ENCODE measurements around the gene EDARADD.

Gene EDARADD

GRCh38 chr1:236401698-236402097 lies 7.6 kb downstream of the EDARADD start:
- Histone ChIP-seq H3K27me3 (ENCODE audit: insufficient read depth, insufficient read length) (peaks cover 8% of the 10 kb centered on the region), H3K4me1 (ENCODE audit: insufficient read depth, insufficient read length) (peaks cover 11% of the 10 kb centered on the region)
- no peak for DNase-seq (ENCODE audit: low read depth, low spot score)

DNA sequence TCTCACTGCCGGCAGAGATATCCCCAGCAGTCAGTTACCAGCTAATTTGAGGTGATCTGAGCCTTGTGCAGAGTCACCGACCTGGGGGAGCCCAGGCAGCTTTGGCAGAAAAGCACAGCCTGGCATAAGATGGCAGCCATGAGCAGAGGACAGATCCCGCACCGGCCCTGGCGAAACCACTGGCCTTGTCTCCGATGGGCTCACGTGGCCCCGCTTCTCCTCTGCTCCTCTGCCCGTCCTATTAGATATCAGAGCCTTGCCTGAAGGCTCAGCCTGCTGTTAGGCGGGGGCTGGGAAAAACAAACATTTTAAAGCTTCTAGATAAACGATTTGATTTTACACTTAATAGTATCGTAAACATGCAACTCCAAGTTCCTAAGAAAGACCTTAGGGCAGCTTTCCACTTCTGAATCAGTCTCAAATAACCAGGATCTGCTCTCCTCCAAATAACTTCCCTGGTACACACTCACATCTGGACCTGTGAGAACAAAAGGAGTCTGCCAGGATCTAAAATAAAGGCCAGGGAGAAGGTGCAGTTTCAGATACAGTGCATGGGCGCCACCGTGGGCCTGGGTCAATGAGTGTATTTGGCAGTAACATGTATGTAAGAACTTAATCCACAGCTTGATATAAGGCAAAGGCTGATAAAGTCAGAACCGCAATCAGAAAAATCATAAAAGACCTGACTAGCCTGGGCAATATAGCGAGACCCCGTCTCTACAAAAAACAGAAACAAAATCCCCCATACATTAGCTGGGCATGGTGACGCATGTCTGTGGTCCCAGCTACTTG lies 10.0 kb downstream of the EDARADD start:
- TF ChIP-seq YY1 (IDR thresholded peaks at IDR 0.05; ENCODE audit: insufficient read depth, insufficient read length) (no peak), SUZ12 (IDR thresholded peaks at IDR 0.05; ENCODE audit: extremely low read depth, insufficient read depth, insufficient read length) (no peak), ZNF274 (IDR thresholded peaks at IDR 0.05; ENCODE audit: low read depth, low read length) (no peak)
- no peaks in the 10 kb centered on the region for H3K9me3 ChIP-seq (ENCODE audit: insufficient read depth, low read length)
- no peaks in the 10 kb centered on the region for H3K27me3 ChIP-seq (ENCODE audit: insufficient read depth, insufficient read length)
- no peak overlapping the region for H3K4me3 ChIP-seq (ENCODE audit: insufficient read length, low read depth)
- no peaks in the 10 kb centered on the region for H3K36me3 ChIP-seq (ENCODE audit: insufficient read depth, insufficient read length, low read length)
- no peak overlapping the region for H3K9ac ChIP-seq (ENCODE audit: insufficient read length, low read depth)
- peaks cover 9% of the 10 kb centered on the region for H3K4me1 ChIP-seq (ENCODE audit: insufficient read depth, insufficient read length)
- no peak for DNase-seq (ENCODE audit: low read depth, low spot score)

More at GRCh38 chr1:236401698-236402097, 7.6 kb downstream of the EDARADD start:
- H3K4me3 ChIP-seq (ENCODE audit: insufficient read length, low read depth), result no peak overlapping the region
- no peak overlapping the region for H3K9ac ChIP-seq (ENCODE audit: insufficient read length, low read depth)
- no peak for TF ChIP-seq ZNF274 (IDR thresholded peaks at IDR 0.05; ENCODE audit: low read depth, low read length)
- H3K9me3 ChIP-seq (ENCODE audit: insufficient read depth, low read length), result no peaks in the 10 kb centered on the region
- no peaks in the 10 kb centered on the region for H3K36me3 ChIP-seq (ENCODE audit: insufficient read depth, insufficient read length, low read length)

DNA sequence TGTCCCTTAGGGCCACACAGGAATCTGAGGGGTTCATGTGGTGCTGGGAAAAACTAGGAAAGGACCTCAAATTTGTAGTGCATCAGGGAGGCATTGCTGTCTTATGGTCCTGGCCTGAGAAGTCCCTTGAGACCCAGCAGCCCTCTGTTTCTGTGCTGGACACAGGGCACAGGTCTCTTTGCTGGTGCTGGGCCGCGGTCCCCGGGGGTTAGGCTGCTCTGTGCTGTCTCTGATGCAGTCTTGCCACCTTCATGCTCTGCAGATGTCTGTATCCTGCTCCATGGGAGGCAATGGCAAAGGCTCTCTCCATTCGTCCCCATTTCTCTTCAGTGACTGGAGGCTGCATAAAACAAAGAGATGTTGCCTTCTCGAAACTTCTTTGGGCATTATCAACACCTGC lies 13.0 kb downstream of the EDARADD start:
- Histone ChIP-seq H3K27me3 (ENCODE audit: insufficient read depth, insufficient read length) (no peaks in the 10 kb centered on the region), H3K36me3 (ENCODE audit: insufficient read depth, insufficient read length, low read length) (no peaks in the 10 kb centered on the region), H3K4me3 (ENCODE audit: insufficient read length, low read depth) (no peak overlapping the region), H3K4me1 (ENCODE audit: insufficient read depth, insufficient read length) (peaks cover 4% of the 10 kb centered on the region), H3K9ac (ENCODE audit: insufficient read length, low read depth) (no peak overlapping the region), H3K9me3 (ENCODE audit: insufficient read depth, low read length) (no peaks in the 10 kb centered on the region)
- no peak for TF ChIP-seq SUZ12 (IDR thresholded peaks at IDR 0.05; ENCODE audit: extremely low read depth, insufficient read depth, insufficient read length)
- no peak for TF ChIP-seq YY1 (IDR thresholded peaks at IDR 0.05; ENCODE audit: insufficient read depth, insufficient read length)
- no peak for TF ChIP-seq ZNF274 (IDR thresholded peaks at IDR 0.05; ENCODE audit: low read depth, low read length)
- no peak for DNase-seq (ENCODE audit: low read depth, low spot score)

- Histone ChIP-seq H3K4me3 (ENCODE audit: insufficient read length, low read depth) (no peak overlapping the region), H3K36me3 (ENCODE audit: insufficient read depth, insufficient read length, low read length) (no peaks in the 10 kb centered on the region), H3K9ac (ENCODE audit: insufficient read length, low read depth) (no peak overlapping the region), H3K9me3 (ENCODE audit: insufficient read depth, low read length) (no peaks in the 10 kb centered on the region), H3K27me3 (ENCODE audit: insufficient read depth, insufficient read length) (no peaks in the 10 kb centered on the region), H3K4me1 (ENCODE audit: insufficient read depth, insufficient read length) (no peaks in the 10 kb centered on the region)
- DNase-seq (ENCODE audit: low read depth, low spot score), result no peak
- TF ChIP-seq ZNF274 (IDR thresholded peaks at IDR 0.05; ENCODE audit: low read depth, low read length), result no peak
- no peak for TF ChIP-seq SUZ12 (IDR thresholded peaks at IDR 0.05; ENCODE audit: extremely low read depth, insufficient read depth, insufficient read length)
- TF ChIP-seq YY1 (IDR thresholded peaks at IDR 0.05; ENCODE audit: insufficient read depth, insufficient read length), result no peak
Observed at GRCh38 chr1:236413688-236414087, 19.6 kb downstream of the EDARADD start.

DNA sequence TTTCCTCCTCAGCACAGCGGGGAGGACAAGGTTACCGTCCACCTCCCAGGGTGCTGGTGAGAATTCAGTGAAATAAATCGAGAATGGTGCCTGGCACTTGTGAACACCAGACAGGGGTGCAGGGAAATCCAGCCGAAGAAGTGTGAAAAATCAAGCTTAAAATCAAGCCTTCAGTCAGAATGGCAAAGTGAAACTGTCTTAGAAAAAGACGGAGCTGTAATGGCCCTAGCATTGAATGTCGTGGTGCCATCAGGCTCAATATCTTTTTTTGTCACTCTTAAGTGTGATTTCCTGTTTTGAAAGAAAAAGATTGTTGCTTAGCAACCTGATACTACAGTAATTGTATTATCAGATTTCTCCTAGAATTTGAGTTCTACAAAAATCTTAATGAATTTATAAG lies 22.1 kb downstream of the EDARADD start:
- DNase-seq (ENCODE audit: low read depth, low spot score), result no peak
- Histone ChIP-seq H3K4me3 (ENCODE audit: insufficient read length, low read depth) (no peak overlapping the region), H3K9me3 (ENCODE audit: insufficient read depth, low read length) (no peaks in the 10 kb centered on the region), H3K36me3 (ENCODE audit: insufficient read depth, insufficient read length, low read length) (no peaks in the 10 kb centered on the region), H3K9ac (ENCODE audit: insufficient read length, low read depth) (no peak overlapping the region), H3K27me3 (ENCODE audit: insufficient read depth, insufficient read length) (no peaks in the 10 kb centered on the region), H3K4me1 (ENCODE audit: insufficient read depth, insufficient read length) (no peaks in the 10 kb centered on the region)
- TF ChIP-seq YY1 (IDR thresholded peaks at IDR 0.05; ENCODE audit: insufficient read depth, insufficient read length) (no peak), ZNF274 (IDR thresholded peaks at IDR 0.05; ENCODE audit: low read depth, low read length) (no peak), SUZ12 (IDR thresholded peaks at IDR 0.05; ENCODE audit: extremely low read depth, insufficient read depth, insufficient read length) (no peak)

DNA sequence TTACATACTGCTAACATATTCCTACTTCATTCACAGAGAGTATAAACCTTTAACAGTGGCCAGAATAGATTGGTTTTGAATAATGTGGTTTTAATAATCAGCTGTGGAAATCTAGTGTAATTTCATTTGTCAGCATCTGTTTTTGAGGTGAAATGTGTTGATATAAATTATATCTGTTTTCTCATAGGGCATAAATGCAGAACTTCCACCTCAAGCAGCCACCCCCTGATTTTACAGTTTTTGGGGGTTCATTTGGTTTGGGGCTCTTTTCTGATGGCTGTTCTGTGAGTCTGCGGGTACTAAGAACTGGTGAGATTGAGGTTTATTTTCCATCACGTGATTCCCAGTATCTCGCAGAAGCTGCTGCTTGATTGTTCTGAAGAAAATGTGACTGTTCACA lies 23.2 kb downstream of the EDARADD start:
- Histone ChIP-seq H3K9me3 (ENCODE audit: insufficient read depth, low read length) (no peaks in the 10 kb centered on the region), H3K4me1 (ENCODE audit: insufficient read depth, insufficient read length) (no peaks in the 10 kb centered on the region), H3K9ac (ENCODE audit: insufficient read length, low read depth) (no peak overlapping the region), H3K36me3 (ENCODE audit: insufficient read depth, insufficient read length, low read length) (no peaks in the 10 kb centered on the region), H3K4me3 (ENCODE audit: insufficient read length, low read depth) (no peak overlapping the region), H3K27me3 (ENCODE audit: insufficient read depth, insufficient read length) (no peaks in the 10 kb centered on the region)
- DNase-seq (ENCODE audit: low read depth, low spot score), result no peak
- TF ChIP-seq ZNF274 (IDR thresholded peaks at IDR 0.05; ENCODE audit: low read depth, low read length) (no peak), YY1 (IDR thresholded peaks at IDR 0.05; ENCODE audit: insufficient read depth, insufficient read length) (no peak), SUZ12 (IDR thresholded peaks at IDR 0.05; ENCODE audit: extremely low read depth, insufficient read depth, insufficient read length) (no peak)

GRCh38 chr1:236419502-236419901 lies 25.4 kb downstream of the EDARADD start:
- TF ChIP-seq YY1 (IDR thresholded peaks at IDR 0.05; ENCODE audit: insufficient read depth, insufficient read length) (no peak), ZNF274 (IDR thresholded peaks at IDR 0.05; ENCODE audit: low read depth, low read length) (no peak), SUZ12 (IDR thresholded peaks at IDR 0.05; ENCODE audit: extremely low read depth, insufficient read depth, insufficient read length) (no peak)

More at GRCh38 chr1:236419502-236419901, 25.4 kb downstream of the EDARADD start:
- no peak for DNase-seq (ENCODE audit: low read depth, low spot score)
- H3K36me3 ChIP-seq (ENCODE audit: insufficient read depth, insufficient read length, low read length), result no peaks in the 10 kb centered on the region
- H3K4me1 ChIP-seq (ENCODE audit: insufficient read depth, insufficient read length), result no peaks in the 10 kb centered on the region
- no peaks in the 10 kb centered on the region for H3K27me3 ChIP-seq (ENCODE audit: insufficient read depth, insufficient read length)
- H3K4me3 ChIP-seq (ENCODE audit: insufficient read length, low read depth), result no peak overlapping the region
- H3K9me3 ChIP-seq (ENCODE audit: insufficient read depth, low read length), result no peaks in the 10 kb centered on the region
- H3K9ac ChIP-seq (ENCODE audit: insufficient read length, low read depth), result no peak overlapping the region

Measured in NT2/D1 (cell line).